ENCODE results near the gene S100A14. TPM values are rescaled to one million over a fixed set of nuclear protein-coding genes. Genes with fewer than 3 reads are reported as not detected.

S100A14 gene
- total RNA-seq, 6 experiments from 2014 or later, result 1.8 to 14.0 (median 5.2) TPM

DNA sequence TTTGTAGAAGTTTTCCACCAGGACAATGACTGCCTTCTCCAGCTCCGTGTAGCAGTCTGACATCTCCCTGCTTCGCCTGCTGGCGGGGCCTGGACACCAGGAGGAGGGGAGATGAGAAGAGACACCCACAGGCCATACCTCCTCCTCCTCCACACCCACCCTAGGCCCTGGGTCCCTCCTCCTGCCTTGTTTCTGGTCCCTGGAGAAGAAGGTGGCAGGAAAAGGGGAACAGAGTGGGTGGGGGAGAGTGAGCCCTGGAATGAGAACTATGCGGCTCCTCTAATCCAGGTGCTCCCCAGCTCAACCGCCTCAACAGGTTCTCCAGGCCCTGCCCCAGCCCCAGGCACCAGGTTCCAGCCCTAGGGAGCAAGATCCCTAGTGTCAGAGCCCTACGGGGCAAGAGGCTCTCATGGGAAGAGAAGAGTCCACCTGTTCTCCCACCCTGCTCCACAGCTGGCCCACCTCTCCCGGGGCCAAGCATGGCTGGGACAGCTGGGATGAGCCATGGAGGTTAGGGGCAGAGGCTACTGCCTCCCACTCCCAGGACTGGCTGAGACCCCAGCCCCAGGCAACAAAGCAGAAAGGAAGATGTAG lies 7.9 kb downstream of the S100A14 start:
- WGBS (ENCODE audit: insufficient coverage, low coverage, low lambda C conversion rate, missing lambda C conversion rate), result 74% methylated on average over 4 of the region's 7 CpGs
- intact Hi-C loops (cut with DNase I), result no loop called here
- H3K4me1 ChIP-seq, result peaks cover 0 to 27% (median 12%) of the 10 kb centered on the region in 4 donors
- TF ChIP-seq POLR2A (IDR thresholded peaks at IDR 0.05), result no peak
- no peak for TF ChIP-seq CTCF (IDR thresholded peaks at IDR 0.05)
- peaks cover 0 to 14% (median 5%) of the 10 kb centered on the region in 4 donors for H3K36me3 ChIP-seq
- no peak for ATAC-seq
- DNase-seq, result no peak
- H3K27ac ChIP-seq, result peak overlapping the region; percentile 92 to 98 (median 94)
- H3K9me3 ChIP-seq, result no peaks in the 10 kb centered on the region
- H3K27me3 ChIP-seq, result no peaks in the 10 kb centered on the region
- peak overlapping the region; percentile 36 to 60 (median 55) for H3K4me3 ChIP-seq

- no peak for DNase-seq
- H3K27me3 ChIP-seq, result no peaks in the 10 kb centered on the region
- peak overlapping the region in 1 of 3 donors; percentile 36 for H3K4me3 ChIP-seq
- no peak for ATAC-seq
- H3K27ac ChIP-seq, result no peak overlapping the region
- no CpG with 5 or more reads among the region's 8 CpGs for WGBS (ENCODE audit: insufficient coverage, low coverage, low lambda C conversion rate, missing lambda C conversion rate)
- peaks cover 0 to 23% (median 10%) of the 10 kb centered on the region in 4 donors for H3K4me1 ChIP-seq
- H3K36me3 ChIP-seq, result peaks cover 0 to 14% (median 5%) of the 10 kb centered on the region in 4 donors
- no peak for TF ChIP-seq POLR2A (IDR thresholded peaks at IDR 0.05)
- TF ChIP-seq CTCF (IDR thresholded peaks at IDR 0.05), result no peak
- H3K9me3 ChIP-seq, result no peaks in the 10 kb centered on the region
- intact Hi-C loops (cut with DNase I), result no loop called here
Observed at GRCh38 chr1:153607381-153607780, 8.7 kb downstream of the S100A14 start.

GRCh38 chr1:153606194-153606593 lies 9.9 kb downstream of the S100A14 start:
- no peaks in the 10 kb centered on the region for H3K9me3 ChIP-seq
- H3K27ac ChIP-seq, result no peak overlapping the region
- DNase-seq, result no peak
- H3K4me3 ChIP-seq, result no peak overlapping the region
- H3K4me1 ChIP-seq, result peaks cover 0 to 23% (median 10%) of the 10 kb centered on the region in 4 donors
- TF ChIP-seq POLR2A (IDR thresholded peaks at IDR 0.05) (no peak), CTCF (IDR thresholded peaks at IDR 0.05) (no peak)
- ATAC-seq, result no peak
- no peaks in the 10 kb centered on the region for H3K27me3 ChIP-seq
- intact Hi-C loops (cut with DNase I), result no loop called here
- peaks cover 0 to 14% (median 5%) of the 10 kb centered on the region in 4 donors for H3K36me3 ChIP-seq
- 96% methylated on average over 8 of the region's 11 CpGs for WGBS (ENCODE audit: insufficient coverage, low coverage, low lambda C conversion rate, missing lambda C conversion rate)

DNA sequence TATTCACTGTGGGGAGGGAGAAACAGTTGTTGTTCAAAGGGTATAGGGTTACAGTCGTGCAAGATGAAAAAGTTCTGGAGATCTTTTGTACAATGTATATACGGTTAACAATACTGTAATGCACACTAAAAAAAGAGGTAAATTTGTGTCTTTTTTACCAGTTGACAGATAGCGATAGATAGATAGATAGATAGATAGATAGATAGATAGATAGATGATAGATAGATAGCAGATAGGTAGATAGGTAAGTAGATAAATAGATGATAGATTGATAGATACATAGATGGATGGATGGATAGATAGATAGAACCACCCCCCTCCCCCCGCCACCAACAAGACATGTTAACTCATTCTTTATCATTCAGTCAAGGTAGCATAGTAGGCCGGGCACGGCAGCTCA lies 13.4 kb downstream of the S100A14 start:
- TF ChIP-seq CTCF (IDR thresholded peaks at IDR 0.05), result no peak
- no peak for TF ChIP-seq POLR2A (IDR thresholded peaks at IDR 0.05)
- Histone ChIP-seq H3K36me3 (peaks cover 0 to 14% (median 5%) of the 10 kb centered on the region in 4 donors), H3K27ac (no peak overlapping the region), H3K27me3 (no peaks in the 10 kb centered on the region), H3K4me1 (no peaks in the 10 kb centered on the region), H3K9me3 (no peaks in the 10 kb centered on the region), H3K4me3 (no peak overlapping the region)
- no peak for DNase-seq
- intact Hi-C loops (cut with DNase I), result no loop called here
- ATAC-seq, result no peak
- WGBS (ENCODE audit: insufficient coverage, low coverage, low lambda C conversion rate, missing lambda C conversion rate), result 82% methylated on average over 6 of the region's 6 CpGs

Measured in right lobe of liver (tissue), 6 donors.